ENCODE measurements around the gene WDFY4. TPM values are rescaled to one million over a fixed set of nuclear protein-coding genes. Genes with fewer than 3 reads are reported as not detected.

WDFY4 gene
- total RNA-seq, 2 experiments from 2014 or later, result 0.90 to 1.1 TPM

- Mint-ChIP-seq H3K4me3 (no peak overlapping the region), H3K4me1 (ENCODE audit: low read depth) (no peaks in the 10 kb centered on the region), H3K9me3 (peaks cover 7% of the 10 kb centered on the region), H3K27me3 (no peaks in the 10 kb centered on the region), H3K27ac (no peak overlapping the region), H3K36me3 (ENCODE audit: low read depth) (no peaks in the 10 kb centered on the region)
- TF ChIP-seq, protein P1, sequence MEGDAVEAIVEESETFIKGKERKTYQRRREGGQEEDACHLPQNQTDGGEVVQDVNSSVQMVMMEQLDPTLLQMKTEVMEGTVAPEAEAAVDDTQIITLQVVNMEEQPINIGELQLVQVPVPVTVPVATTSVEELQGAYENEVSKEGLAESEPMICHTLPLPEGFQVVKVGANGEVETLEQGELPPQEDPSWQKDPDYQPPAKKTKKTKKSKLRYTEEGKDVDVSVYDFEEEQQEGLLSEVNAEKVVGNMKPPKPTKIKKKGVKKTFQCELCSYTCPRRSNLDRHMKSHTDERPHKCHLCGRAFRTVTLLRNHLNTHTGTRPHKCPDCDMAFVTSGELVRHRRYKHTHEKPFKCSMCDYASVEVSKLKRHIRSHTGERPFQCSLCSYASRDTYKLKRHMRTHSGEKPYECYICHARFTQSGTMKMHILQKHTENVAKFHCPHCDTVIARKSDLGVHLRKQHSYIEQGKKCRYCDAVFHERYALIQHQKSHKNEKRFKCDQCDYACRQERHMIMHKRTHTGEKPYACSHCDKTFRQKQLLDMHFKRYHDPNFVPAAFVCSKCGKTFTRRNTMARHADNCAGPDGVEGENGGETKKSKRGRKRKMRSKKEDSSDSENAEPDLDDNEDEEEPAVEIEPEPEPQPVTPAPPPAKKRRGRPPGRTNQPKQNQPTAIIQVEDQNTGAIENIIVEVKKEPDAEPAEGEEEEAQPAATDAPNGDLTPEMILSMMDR (IDR thresholded peaks at IDR 0.05), result no peak
- no peak for ATAC-seq
- CTCF ChIA-PET, result no interaction called here
- POLR2A ChIA-PET, result no interaction called here
- intact Hi-C loops (cut with micrococcal nuclease), result no loop called here
- DNase-seq, result no peak
These were observed 31.7 kb downstream of the WDFY4 start for GRCh38 chr10:48716416-48716815.

DNA sequence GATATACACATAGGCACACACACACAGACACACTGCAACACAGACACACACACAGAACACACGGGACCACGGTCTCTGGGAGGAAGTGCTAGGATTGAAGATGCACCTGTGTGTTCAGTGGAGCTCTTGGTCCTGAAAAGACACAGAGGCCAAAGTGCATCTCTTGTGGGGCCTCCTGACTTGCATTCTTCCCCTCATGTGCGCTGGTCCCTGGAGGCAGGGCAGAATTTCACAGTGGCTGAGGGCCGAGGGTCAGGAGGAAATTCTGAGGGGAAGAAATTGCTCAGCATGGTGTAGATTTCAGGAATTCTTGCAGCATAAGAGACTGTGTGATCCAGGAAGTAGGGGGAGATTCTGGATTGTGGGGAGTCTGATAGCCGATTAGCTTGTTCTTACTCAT is 35.9 kb downstream of the WDFY4 start:
- H3K27me3 Mint-ChIP-seq, result no peaks in the 10 kb centered on the region
- H3K4me3 Mint-ChIP-seq, result no peak overlapping the region
- ChIA-PET POLR2A (no interaction called here), CTCF (no interaction called here)
- H3K36me3 Mint-ChIP-seq (ENCODE audit: low read depth), result no peaks in the 10 kb centered on the region
- no peaks in the 10 kb centered on the region for H3K9me3 Mint-ChIP-seq
- no peak overlapping the region for H3K27ac Mint-ChIP-seq
- TF ChIP-seq, protein P1 (IDR thresholded peaks at IDR 0.05), result no peak
- ATAC-seq (no peak), DNase-seq (no peak)
- no peaks in the 10 kb centered on the region for H3K4me1 Mint-ChIP-seq (ENCODE audit: low read depth)
- intact Hi-C loops (cut with micrococcal nuclease), result no loop called here

DNA sequence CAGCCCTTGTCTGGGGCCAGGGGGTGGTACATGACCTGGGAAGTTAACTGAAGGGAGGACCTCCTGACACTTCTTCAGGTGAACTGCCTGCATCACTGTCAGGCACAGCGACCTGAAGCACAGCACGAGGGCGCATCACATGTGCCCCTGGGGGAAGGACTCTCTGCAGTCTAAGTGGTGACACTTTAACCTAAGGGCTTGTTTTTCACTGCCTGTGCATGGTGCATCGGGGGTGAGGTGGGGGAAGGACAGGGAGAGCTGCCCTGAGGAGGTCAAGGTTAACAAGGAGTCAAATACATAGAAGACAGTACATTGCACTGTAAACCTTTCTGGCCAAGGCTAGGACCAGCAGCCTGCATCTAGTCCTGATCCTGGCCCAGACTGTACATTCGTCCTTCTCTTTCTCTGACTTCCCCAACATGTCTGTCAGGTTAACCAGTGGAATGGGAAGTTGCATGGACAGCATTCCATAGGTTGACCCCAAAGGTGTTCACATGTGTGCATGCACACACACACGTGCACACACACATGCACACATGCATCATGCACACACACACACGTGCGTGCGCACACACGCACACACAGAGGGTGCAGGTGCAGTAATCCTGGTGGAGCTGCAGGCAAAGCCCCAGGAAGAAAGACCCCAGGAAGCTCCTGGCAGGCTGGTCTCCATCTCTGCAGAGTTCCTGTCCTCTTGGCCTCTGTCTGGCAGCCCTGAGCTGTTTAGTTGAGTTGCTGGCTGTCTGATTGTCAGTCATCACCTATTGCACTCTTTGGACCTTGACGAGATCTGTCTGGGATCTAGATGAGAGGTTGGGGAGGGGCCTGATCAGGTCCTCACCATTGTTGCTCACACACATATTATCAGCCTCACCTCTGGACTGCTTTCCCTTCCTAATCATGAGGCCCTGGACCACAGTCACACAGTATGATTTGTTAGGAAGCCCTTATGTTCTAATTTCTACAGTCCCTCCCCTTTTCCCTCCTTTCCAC is 37.8 kb downstream of the WDFY4 start:
- TF ChIP-seq, protein P1 (IDR thresholded peaks at IDR 0.05), result no peak
- intact Hi-C loops (cut with micrococcal nuclease), result no loop called here
- no peaks in the 10 kb centered on the region for H3K4me1 Mint-ChIP-seq (ENCODE audit: low read depth)
- CTCF ChIA-PET, result no interaction called here
- POLR2A ChIA-PET, result no interaction called here
- no peak for ATAC-seq
- H3K36me3 Mint-ChIP-seq (ENCODE audit: low read depth), result no peaks in the 10 kb centered on the region
- no peak for DNase-seq
- H3K4me3 Mint-ChIP-seq, result no peak overlapping the region
- no peaks in the 10 kb centered on the region for H3K27me3 Mint-ChIP-seq
- H3K27ac Mint-ChIP-seq, result no peak overlapping the region
- no peaks in the 10 kb centered on the region for H3K9me3 Mint-ChIP-seq

GRCh38 chr10:48724127-48724526 is 39.5 kb downstream of the WDFY4 start:
- Mint-ChIP-seq H3K9me3 (no peaks in the 10 kb centered on the region), H3K27me3 (no peaks in the 10 kb centered on the region), H3K36me3 (ENCODE audit: low read depth) (no peaks in the 10 kb centered on the region), H3K4me1 (ENCODE audit: low read depth) (no peaks in the 10 kb centered on the region), H3K27ac (no peak overlapping the region), H3K4me3 (no peak overlapping the region)
- DNase-seq, result no peak
- ChIA-PET CTCF (no interaction called here), POLR2A (no interaction called here)
- TF ChIP-seq, protein P1 (IDR thresholded peaks at IDR 0.05), result no peak
- no peak for ATAC-seq
- intact Hi-C loops (cut with micrococcal nuclease), result no loop called here

- DNase-seq, result no peak
- Mint-ChIP-seq H3K27ac (no peak overlapping the region), H3K4me3 (no peak overlapping the region), H3K27me3 (no peaks in the 10 kb centered on the region), H3K36me3 (ENCODE audit: low read depth) (no peaks in the 10 kb centered on the region), H3K9me3 (no peaks in the 10 kb centered on the region), H3K4me1 (ENCODE audit: low read depth) (no peaks in the 10 kb centered on the region)
- TF ChIP-seq, protein P1 (IDR thresholded peaks at IDR 0.05), result no peak
- POLR2A ChIA-PET, result no interaction called here
- no peak for ATAC-seq
- intact Hi-C loops (cut with micrococcal nuclease), result no loop called here
- CTCF ChIA-PET, result no interaction called here
These were observed 41.0 kb downstream of the WDFY4 start for GRCh38 chr10:48725708-48726107.

Data from activated CD8-positive, alpha-beta T cell treated with anti-CD3 and anti-CD28 coated beads for 36 hours (primary cell).